NB4 (cell line): Measurements from ENCODE around the gene D2HGDH.
"Not testable (repeated sequence)": the region's sequence is repeated elsewhere in the genome, so short reads cannot be mapped to it uniquely, and the experiment has no call there.

Experiments
- DNase-seq: peaks from one replicate; pipeline ENCODE4 v3.0.0; 2010; ENCODE audit warnings: low read depth
- H3K4me3 ChIP-seq: one replicate; pipeline ENCODE4 v1.5.1; 2011; ENCODE audit warnings: mild to moderate bottlenecking, low read depth, low read length, moderate library complexity
- MYC ChIP-seq: IDR thresholded peaks from 2 replicates; pipeline ENCODE4 v1.6.1; 2011; ENCODE audit warnings: low read depth, low read length
- POLR2A ChIP-seq: IDR thresholded peaks from 2 replicates; pipeline ENCODE4 v1.6.1; 2011; ENCODE audit warnings: mild to moderate bottlenecking; ENCODE audit not compliant: insufficient read length; ENCODE audit errors: extremely low read depth
- TF ChIP-seq, protein P1 (sequence below): IDR thresholded peaks from 2 replicates; pipeline ENCODE4 v1.6.1; 2011; ENCODE audit warnings: low read depth, low read length
- TF ChIP-seq, protein P2 (sequence below): IDR thresholded peaks from one replicate; pipeline ENCODE4 v1.5.1; 2012; ENCODE audit warnings: low read depth, low read length

Gene D2HGDH

GRCh38 chr2:241816431-241817121 is 82.1 kb downstream of the D2HGDH start:
- DNase-seq: no peak
- TF ChIP-seq, protein P1, sequence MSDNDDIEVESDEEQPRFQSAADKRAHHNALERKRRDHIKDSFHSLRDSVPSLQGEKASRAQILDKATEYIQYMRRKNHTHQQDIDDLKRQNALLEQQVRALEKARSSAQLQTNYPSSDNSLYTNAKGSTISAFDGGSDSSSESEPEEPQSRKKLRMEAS: no peak
- TF ChIP-seq MYC (no peak), POLR2A (no peak)
- no peak overlapping the region for H3K4me3 ChIP-seq

GRCh38 chr2:241817126-241817820 is 82.8 kb downstream of the D2HGDH start:
- DNase-seq: peak; percentile 45
- no peak overlapping the region for H3K4me3 ChIP-seq
- no peak for TF ChIP-seq POLR2A
- TF ChIP-seq, protein P1: no peak
- TF ChIP-seq, protein P2, sequence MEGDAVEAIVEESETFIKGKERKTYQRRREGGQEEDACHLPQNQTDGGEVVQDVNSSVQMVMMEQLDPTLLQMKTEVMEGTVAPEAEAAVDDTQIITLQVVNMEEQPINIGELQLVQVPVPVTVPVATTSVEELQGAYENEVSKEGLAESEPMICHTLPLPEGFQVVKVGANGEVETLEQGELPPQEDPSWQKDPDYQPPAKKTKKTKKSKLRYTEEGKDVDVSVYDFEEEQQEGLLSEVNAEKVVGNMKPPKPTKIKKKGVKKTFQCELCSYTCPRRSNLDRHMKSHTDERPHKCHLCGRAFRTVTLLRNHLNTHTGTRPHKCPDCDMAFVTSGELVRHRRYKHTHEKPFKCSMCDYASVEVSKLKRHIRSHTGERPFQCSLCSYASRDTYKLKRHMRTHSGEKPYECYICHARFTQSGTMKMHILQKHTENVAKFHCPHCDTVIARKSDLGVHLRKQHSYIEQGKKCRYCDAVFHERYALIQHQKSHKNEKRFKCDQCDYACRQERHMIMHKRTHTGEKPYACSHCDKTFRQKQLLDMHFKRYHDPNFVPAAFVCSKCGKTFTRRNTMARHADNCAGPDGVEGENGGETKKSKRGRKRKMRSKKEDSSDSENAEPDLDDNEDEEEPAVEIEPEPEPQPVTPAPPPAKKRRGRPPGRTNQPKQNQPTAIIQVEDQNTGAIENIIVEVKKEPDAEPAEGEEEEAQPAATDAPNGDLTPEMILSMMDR: no peak
- TF ChIP-seq MYC: no peak

DNA sequence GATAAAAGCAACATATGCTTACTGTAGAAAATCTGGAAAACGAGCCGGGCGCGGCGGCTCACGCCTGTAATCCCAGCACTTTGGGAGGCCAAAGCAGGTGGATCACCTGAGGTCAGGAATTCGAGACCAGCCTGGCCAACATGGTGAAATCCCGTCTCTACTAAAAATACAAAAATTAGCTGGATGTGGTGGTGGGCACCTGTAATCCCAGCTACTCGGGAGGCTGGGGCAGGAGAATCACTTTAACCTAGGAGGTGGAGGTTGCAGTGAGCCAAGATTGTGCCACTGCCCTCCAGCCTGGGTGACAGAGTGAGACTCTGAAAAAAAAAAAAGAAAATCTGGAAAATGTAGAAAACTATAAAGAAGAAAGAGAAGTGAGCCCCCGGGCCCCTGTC is 83.4 kb downstream of the D2HGDH start:
- H3K4me3 ChIP-seq, DNase-seq: not testable (repeated sequence)
